IMR-90 (cell line): Measurements from ENCODE around the gene ANKRD35. TPM values are rescaled to one million over a fixed set of nuclear protein-coding genes. Genes with fewer than 3 reads are reported as not detected.

Experiments used
- microRNA-seq, 2 experiments: library from miRNA; stranded (forward) in 1 of 2; unstranded in 1 of 2; fragments of 10-50 nt in 1 of 2; fragments of <30 nt in 1 of 2; gene quantifications in 1 of 2; microRNA quantifications in 1 of 2; one replicate each; pipeline versions ENCODE3 to v1.1.0; 2013 to 2020; ENCODE audit not compliant: insufficient read depth in 1 of 2, insufficient read length in 1 of 2, unreplicated experiment in 1 of 2
- polyA plus RNA-seq, 3 experiments: library from polyadenylated mRNA; depleted of rRNA; stranded (reverse); fragments of >200 nt; gene quantifications; 2 replicates each; pipeline ENCODE4 v1.2.3, GENCODE V29; 2012; ENCODE audit warnings: low replicate concordance in 1 of 3
- small RNA-seq, 5 experiments: library from RNA; depleted of rRNA; stranded (forward); fragments of <200 nt; gene quantifications; one replicate each; pipeline ENCODE3, GENCODE V24; 2012
- total RNA-seq: library from RNA; depleted of rRNA; stranded (reverse); fragments of >200 nt; gene quantifications from 2 replicates; pipeline ENCODE4 v1.2.3, GENCODE V29; 2012; rRNA removed

Gene ANKRD35
- total and polyA plus RNA-seq, 2 of the 4 experiments (the other 2 are of a cell fraction) = 0.90 to 2.4 TPM

Small RNA genes lying within 50 kb of the gene (microRNA-seq; reads per million reads assigned to microRNA genes)
- gene MIR6736 = 0 to 1.0 reads per million in 2 experiments

Small RNA genes lying within 50 kb of the gene (small RNA-seq; reads per million reads assigned to genes)
- gene MIR6736 = 0 reads per million in 5 experiments

Other genes starting within 250 kb of the ANKRD35 start
- gene PDZK1, start 178.5 kb downstream of the ANKRD35 start, total RNA-seq = 1.4 and 1.7 TPM in 2 replicates
- gene PDZK1, start 178.5 kb downstream of the ANKRD35 start, polyA plus RNA-seq (2012; rRNA removed) = 1.6 and 2.1 TPM in 2 replicates
- not detected in 2 replicates for gene CD160, start 166.4 kb downstream of the ANKRD35 start, total RNA-seq
- not detected in 2 replicates for gene CD160, start 166.4 kb downstream of the ANKRD35 start, polyA plus RNA-seq (2012; rRNA removed)
- 22.5 and 22.9 TPM in 2 replicates for gene RNF115, start 61.8 kb downstream of the ANKRD35 start, total RNA-seq
- 11.5 and 13.5 TPM in 2 replicates for gene RNF115, start 61.8 kb downstream of the ANKRD35 start, polyA plus RNA-seq (2012; rRNA removed)
- gene POLR3C, start 61.7 kb downstream of the ANKRD35 start, total RNA-seq = 69.4 and 94.1 TPM in 2 replicates
- gene POLR3C, start 61.7 kb downstream of the ANKRD35 start, polyA plus RNA-seq (2012; rRNA removed) = 47.0 and 49.4 TPM in 2 replicates
- 2.3 and 2.8 TPM in 2 replicates for gene NUDT17, start 40.2 kb downstream of the ANKRD35 start, total RNA-seq
- 1.6 and 2.8 TPM in 2 replicates for gene NUDT17, start 40.2 kb downstream of the ANKRD35 start, polyA plus RNA-seq (2012; rRNA removed)
- 10.8 and 11.1 TPM in 2 replicates for gene PIAS3, start 26.8 kb downstream of the ANKRD35 start, total RNA-seq
- gene PIAS3, start 26.8 kb downstream of the ANKRD35 start, polyA plus RNA-seq (2012; rRNA removed) = 52.9 and 53.7 TPM in 2 replicates
- gene ITGA10, start 24.2 kb upstream of the ANKRD35 start, total RNA-seq = 0.83 and 0.90 TPM in 2 replicates
- 1.3 TPM in 2 replicates for gene ITGA10, start 24.2 kb upstream of the ANKRD35 start, polyA plus RNA-seq (2012; rRNA removed)
- gene PEX11B, start 32.9 kb upstream of the ANKRD35 start, total RNA-seq = 15.4 and 19.7 TPM in 2 replicates
- gene PEX11B, start 32.9 kb upstream of the ANKRD35 start, polyA plus RNA-seq (2012; rRNA removed) = 22.5 and 24.3 TPM in 2 replicates
- 94.1 and 228 TPM in 2 replicates for gene RBM8A, start 41.6 kb upstream of the ANKRD35 start, total RNA-seq
- 203 and 251 TPM in 2 replicates for gene RBM8A, start 41.6 kb upstream of the ANKRD35 start, polyA plus RNA-seq (2012; rRNA removed)
- gene LIX1L, start 72.2 kb upstream of the ANKRD35 start, total RNA-seq = 14.7 and 18.3 TPM in 2 replicates
- gene LIX1L, start 72.2 kb upstream of the ANKRD35 start, polyA plus RNA-seq (2012; rRNA removed) = 26.9 and 28.8 TPM in 2 replicates
- 0.56 and 0.90 TPM in 2 replicates for gene ANKRD34A, start 78.7 kb upstream of the ANKRD35 start, total RNA-seq
- 1.9 and 2.3 TPM in 2 replicates for gene ANKRD34A, start 78.7 kb upstream of the ANKRD35 start, polyA plus RNA-seq (2012; rRNA removed)
- gene POLR3GL, start 78.8 kb upstream of the ANKRD35 start, total RNA-seq = 7.9 and 10.3 TPM in 2 replicates
- 15.3 and 16.3 TPM in 2 replicates for gene POLR3GL, start 78.8 kb upstream of the ANKRD35 start, polyA plus RNA-seq (2012; rRNA removed)
- 60.0 and 77.2 TPM in 2 replicates for gene TXNIP, start 110.7 kb upstream of the ANKRD35 start, total RNA-seq
- gene TXNIP, start 110.7 kb upstream of the ANKRD35 start, polyA plus RNA-seq (2012; rRNA removed) = 21.8 and 36.4 TPM in 2 replicates
- gene HJV, start 135.9 kb upstream of the ANKRD35 start, total RNA-seq = not detected in 2 replicates
- gene HJV, start 135.9 kb upstream of the ANKRD35 start, polyA plus RNA-seq (2012; rRNA removed) = not detected in 2 replicates